HG03175 (cell line): ENCODE data around the gene ATXN7L2.
A peak's percentile ranks its signal among the peaks of the same experiment; 100 is the strongest.

Experiments
- ATAC-seq: cut with Tn5 transposase; IDR thresholded peaks from one replicate; pipeline ENCODE4 v1.9.1; 2021; ENCODE audit warnings: mild to moderate bottlenecking, moderate library complexity; ENCODE audit not compliant: unreplicated experiment

The ATXN7L2 gene

GRCh38 chr1:109495738-109496137, 12.0 kb downstream of the ATXN7L2 start:
- ATAC-seq = no peak

- ATAC-seq = no peak
These were observed 13.9 kb downstream of the ATXN7L2 start for GRCh38 chr1:109497449-109498160.

- ATAC-seq = no peak
These were observed 14.6 kb downstream of the ATXN7L2 start for GRCh38 chr1:109498161-109498801.

- ATAC-seq = no peak
These were observed 15.4 kb downstream of the ATXN7L2 start for GRCh38 chr1:109499081-109499480.

GRCh38 chr1:109499661-109500536, 16.2 kb downstream of the ATXN7L2 start:
- no peak for ATAC-seq

GRCh38 chr1:109500941-109501381, 17.3 kb downstream of the ATXN7L2 start:
- ATAC-seq = no peak

DNA sequence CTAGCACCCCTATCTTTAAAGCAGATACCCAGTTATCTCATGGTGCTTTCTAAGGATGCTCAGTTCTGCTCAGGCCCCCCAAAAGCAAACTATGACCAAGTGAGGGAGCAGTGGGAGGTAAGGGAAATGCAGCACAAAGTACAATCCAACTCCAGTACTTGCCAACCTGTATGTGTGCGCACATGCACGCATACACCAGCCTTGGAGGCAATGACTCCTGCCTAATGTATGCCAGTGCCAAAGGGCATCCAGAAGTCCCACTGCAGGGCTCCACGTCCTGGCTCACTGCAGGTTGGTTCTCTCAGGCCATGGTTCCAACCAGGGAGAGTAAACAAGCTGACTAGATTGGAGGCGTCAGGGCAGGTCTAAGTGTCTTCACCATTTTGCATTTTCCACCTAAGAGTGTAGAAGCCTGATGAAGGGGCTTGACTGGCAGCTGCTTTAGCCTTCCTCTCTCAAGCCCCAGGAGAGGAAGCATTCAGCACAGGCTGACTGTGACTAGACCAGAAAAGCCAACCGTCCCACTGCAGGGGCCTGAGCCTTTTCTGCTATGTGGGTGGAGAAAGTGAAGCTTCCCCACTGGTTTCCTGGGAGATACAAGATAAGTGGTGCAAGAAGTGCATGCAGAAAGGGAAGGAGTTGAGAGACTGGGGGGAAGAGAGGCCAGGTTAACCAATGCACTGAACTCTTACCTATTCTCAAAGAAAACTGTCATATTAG, 18.1 kb downstream of the ATXN7L2 start:
- no peak for ATAC-seq

DNA sequence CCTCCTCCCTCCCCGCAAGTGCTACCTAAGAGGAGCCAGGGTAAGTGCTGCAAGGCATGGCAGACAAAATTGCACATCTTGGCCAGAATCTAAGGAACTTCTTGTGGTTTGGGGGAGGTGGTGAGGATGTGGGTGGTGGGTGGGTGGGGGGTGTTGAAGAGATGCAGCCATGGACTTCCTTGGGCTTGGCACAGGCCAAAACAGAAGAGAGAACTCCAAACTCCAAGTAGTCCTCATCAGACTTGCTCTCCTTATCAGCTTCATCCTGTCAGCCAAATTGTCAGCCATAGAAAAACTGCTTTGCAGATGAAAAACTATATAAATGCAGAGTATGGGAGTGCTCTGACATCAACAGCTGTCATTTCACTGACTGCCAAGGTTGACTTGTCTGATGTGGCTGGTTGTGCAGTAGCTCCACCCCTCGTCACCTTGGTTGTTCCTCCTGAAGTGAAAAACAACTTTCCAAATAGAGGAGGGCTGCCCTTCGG, 18.7 kb downstream of the ATXN7L2 start:
- ATAC-seq = no peak

DNA sequence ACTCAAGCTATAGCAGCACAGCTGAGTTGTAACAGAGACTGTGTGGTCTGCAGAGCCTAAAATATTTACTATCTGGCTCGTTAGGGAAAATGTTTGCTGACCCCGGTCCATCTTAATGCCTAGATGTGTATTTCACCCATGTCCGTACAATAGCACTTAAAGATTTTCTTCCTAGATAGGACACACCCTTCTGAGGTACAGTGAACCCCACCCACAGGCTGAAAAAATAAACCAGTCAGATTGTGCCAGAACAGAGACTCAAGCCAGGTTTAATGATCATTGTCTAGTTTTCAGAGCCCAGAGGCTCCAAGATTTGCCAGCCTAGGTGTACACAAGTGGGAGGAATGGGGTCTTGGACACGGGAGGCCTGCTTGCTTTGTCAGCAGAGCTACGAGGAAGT, 20.2 kb downstream of the ATXN7L2 start:
- ATAC-seq = no peak

DNA sequence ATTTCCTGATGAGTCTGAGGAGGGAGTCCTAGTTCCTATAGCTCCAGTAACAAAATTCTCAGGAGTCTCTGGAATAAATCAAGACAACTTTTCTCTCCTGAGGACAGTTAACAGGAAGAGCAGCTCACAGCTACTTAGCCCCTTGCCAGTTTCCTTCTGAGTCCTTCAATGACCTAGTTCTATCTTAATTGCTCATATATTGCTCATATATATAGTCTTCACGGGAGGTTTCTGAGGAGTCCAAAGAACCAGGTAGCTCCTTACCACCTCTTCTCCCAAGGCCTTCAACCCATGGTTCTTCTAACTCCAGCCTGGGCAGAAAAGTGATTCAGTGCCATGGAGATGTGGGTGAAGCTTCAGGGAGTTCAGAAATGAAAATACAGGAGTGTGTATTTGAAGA, 21.3 kb downstream of the ATXN7L2 start:
- no peak for ATAC-seq

GRCh38 chr1:109508001-109508872, 24.5 kb downstream of the ATXN7L2 start:
- no peak for ATAC-seq

GRCh38 chr1:109508873-109509175, 25.1 kb downstream of the ATXN7L2 start:
- ATAC-seq = no peak

DNA sequence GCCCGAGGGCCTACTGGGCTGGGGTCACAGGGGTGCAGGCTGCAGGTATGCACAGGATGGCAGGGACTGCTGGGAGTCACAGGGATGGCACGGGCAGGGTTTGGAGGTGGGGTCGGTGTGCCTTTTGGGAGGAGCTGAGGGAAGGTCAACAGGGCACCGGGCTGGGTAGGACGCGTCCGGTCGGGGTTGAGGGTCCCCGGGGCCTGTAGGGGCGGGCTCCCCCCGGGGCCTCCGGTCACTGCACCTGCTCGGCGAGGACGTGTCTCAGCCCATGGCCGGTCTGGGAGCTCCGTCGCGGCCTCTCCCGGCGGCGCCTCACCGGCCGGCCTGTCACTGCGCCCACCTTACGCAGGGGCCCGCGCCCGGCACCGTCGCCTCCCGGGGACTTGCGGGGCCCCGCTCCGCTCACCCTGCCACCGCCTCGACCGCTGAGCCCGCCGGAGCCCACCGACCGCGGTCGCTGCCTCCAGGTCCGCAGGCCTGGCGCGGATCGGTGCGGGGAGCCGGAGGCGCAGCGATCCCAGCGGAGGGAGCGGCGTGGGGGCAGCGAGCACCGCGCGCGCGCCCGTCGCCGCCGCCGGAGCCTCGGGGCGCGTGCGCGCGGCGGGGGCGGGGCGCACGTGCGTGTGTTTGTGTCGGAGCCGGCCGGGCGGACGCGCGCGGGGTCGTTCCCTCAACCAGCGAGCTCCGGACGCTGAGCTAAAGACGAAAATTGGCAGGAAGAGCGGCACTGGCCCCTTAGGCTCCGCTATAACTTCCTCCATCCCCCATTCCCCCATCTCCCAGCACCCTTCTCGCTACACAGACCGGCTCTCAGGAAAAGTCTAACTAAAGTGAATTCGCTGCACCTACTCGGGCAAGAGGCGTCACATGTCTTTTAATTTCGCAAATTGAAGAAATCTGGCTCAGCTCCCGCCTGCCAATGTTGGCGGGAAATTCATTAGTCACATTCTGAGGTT, 25.8 kb downstream of the ATXN7L2 start, which contains the start of gene AMIGO1:
TSS of gene AMIGO1 (minus strand) at position 552 of the 959 bp plus-strand sequence. CDS start 815 bp downstream, outside the sequence.
- ATAC-seq = peak; percentile 61

DNA sequence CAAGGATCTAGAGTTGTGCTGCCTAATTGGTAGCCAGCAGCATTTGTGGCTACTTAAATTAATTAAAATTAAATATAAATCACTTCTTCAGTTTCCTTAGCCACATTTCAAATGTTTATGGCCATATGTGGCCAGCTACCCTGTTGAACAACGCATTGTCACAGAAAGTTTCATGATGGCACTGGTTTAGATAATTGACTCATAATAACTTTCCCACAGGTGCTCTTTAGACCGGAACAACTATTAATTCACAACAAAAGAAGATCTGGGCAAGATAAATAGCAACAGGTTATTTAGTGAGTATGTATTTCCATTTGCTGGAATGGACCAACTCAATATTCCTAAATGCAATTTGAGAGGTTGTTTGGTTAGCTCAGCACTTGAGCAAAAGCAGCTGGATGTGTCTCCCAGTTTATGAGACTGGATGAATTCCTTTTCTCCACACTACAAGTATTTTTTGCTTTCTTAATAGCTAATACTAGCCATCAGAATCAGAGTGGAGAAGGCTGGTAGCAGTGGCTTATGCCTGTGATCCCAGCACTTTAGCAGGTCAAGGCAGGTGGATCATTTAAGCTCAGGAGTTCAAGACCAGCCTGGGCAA, 29.5 kb downstream of the ATXN7L2 start:
- ATAC-seq = no peak

DNA sequence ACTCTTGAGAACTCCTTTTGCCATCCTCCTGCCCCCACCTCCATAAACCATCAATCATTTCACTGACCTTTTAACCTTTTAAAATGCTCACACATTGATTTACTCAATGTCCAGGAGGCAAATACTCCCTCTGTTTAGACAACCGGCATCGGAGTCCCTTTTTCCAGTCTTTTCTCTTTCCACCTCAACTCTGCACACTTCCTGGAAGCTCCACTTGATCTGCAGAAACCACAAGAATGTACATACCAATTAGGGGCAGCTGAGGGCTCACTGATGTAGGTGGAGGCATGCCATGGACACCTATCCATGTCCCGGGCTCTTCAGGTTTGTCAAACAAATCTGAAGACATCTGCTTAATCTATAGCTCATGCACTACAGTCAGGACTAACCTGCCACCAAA, 31.1 kb downstream of the ATXN7L2 start:
- no peak for ATAC-seq

- no peak for ATAC-seq
These were observed 33.2 kb downstream of the ATXN7L2 start for GRCh38 chr1:109516872-109517271.

DNA sequence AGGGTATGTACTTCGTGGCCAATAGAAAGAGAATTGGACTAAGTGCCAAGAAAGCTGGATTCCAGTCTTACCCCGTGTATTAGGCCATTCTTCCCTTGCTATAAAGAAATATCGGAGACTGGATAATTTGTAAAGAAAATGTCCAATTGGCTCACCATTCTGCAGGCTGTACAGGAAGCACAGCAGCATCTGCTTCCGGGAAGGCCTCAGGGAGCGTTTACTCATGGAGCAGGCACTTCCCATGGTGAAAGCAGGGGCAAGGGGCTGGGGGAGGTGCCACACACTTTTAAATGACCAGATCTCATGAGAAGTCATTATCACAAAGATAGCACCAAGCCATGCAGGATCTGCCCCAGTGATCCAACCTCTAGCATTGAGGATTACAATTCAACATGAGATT, 33.6 kb downstream of the ATXN7L2 start:
- no peak for ATAC-seq
